Measurements from ENCODE around the gene ADIPOR1. TPM values are rescaled to one million over a fixed set of nuclear protein-coding genes. Genes with fewer than 3 reads are reported as not detected.

The ADIPOR1 gene
- total RNA-seq, 1 donor from 2014 or later: 51.4 TPM

DNA sequence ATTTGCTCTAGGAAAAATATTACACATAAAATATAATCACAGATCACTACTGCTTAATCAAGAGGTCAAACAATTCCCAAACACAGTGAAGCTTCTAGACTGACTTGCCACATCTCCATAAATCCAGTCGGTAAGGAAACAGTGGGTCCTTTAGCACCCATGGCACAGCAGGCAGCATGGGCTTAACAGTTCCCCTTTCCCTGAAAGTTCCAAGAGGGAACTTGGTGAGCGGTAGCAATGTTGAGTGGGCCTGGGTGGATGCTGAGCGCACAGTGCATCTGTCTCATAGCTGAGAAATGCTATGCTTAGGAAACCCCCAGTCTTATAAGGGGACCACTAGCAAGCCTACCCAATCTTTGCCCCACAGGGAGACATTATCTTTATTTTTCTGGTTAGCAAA is 16.7 kb upstream of the ADIPOR1 start:
- DNase-seq (ENCODE audit: low spot score in 2 of 2) (no peak), FAIRE-seq (no peak)

DNA sequence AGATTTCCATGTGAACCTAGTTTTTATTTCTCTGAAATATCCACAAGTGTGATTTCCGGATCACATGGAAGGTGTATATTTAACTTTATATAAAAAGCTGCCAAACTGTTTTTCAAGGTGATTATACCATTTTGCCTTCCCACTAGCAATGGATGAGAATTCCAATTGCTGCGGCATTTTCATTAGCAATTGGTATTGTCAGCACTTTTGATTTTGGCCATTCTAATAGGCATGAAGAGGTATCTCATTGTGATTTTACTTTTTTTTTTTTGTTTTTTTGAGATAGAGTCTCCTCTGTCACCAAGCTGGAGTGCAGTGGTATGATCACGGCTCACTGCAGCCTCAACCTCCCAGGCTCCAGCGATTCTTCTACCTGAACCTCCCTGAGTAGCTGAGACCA is 13.9 kb upstream of the ADIPOR1 start:
- DNase-seq (ENCODE audit: low spot score in 2 of 2): no peak
- no peak for FAIRE-seq

DNA sequence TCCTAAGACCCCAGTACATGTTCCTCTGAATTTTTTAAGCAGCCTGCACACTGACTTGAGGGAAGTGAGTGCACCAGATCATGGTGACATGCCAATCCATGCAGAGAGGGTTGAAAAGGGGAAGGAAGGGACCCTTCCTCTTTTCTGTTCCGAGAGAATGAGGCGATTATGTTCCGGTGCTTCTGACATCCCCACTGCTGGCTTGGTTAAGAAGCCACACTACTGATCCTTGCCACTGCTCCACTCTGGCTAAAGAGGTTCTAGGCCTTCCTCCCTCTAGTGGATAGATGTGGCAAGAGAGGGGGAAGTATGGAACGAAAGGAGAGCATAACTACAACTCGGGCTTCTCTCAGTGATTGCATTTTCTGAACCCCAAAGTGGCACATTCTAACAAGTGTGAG is 10.8 kb upstream of the ADIPOR1 start:
- FAIRE-seq (no peak), DNase-seq (ENCODE audit: low spot score in 2 of 2) (peak in 1 of 2 donors; percentile 47)

DNA sequence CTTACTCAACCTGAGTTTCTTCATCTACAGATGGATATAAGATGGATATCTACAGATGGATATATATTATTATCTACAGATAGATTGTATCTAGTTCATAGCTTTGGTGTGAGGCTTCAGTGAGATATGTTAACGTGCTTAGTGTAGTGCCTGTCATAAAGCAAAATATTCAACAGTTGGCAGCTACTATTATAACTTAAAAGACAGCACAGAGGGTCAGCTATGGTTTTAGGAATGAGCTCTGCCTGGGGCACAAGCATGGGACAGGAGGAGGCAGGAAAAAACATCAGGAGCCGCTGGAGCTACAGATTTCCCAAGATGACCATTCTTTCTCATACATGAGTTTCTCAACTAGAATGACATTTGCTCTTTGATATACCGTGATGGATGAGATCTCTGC is 10.2 kb upstream of the ADIPOR1 start:
- FAIRE-seq (no peak), DNase-seq (ENCODE audit: low spot score in 2 of 2) (no peak)

DNA sequence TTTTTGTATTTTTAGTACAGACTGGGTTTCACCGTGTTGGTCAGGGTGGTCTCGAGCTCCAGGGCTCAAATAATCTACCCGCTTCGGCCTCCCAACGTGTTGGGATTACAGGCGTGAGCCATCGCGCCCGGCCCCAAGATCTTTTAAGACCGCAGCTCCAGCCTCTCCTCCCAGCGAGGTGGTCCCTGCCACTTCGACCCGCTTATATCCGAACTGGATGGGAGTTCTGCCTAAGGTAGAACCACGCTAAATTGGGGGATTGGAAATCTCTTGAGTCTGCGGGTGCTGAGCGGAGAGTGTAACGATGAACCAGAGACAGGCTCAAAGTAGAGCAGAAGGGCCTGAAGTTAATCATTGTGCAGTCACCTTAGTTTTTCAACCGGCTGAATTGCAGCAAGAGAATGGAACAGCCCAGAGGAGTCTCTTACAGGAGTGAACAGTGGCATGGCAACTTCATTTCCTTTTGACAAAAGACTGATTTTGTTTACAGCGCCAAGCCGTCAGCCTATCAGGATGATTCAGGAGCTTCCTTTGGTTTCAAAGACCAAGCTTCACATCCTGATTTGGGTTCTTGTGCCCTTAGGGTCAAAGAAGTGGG is 9.7 kb upstream of the ADIPOR1 start:
- DNase-seq (ENCODE audit: low spot score in 2 of 2) (peak; percentile 22 to 48), FAIRE-seq (no peak)

DNA sequence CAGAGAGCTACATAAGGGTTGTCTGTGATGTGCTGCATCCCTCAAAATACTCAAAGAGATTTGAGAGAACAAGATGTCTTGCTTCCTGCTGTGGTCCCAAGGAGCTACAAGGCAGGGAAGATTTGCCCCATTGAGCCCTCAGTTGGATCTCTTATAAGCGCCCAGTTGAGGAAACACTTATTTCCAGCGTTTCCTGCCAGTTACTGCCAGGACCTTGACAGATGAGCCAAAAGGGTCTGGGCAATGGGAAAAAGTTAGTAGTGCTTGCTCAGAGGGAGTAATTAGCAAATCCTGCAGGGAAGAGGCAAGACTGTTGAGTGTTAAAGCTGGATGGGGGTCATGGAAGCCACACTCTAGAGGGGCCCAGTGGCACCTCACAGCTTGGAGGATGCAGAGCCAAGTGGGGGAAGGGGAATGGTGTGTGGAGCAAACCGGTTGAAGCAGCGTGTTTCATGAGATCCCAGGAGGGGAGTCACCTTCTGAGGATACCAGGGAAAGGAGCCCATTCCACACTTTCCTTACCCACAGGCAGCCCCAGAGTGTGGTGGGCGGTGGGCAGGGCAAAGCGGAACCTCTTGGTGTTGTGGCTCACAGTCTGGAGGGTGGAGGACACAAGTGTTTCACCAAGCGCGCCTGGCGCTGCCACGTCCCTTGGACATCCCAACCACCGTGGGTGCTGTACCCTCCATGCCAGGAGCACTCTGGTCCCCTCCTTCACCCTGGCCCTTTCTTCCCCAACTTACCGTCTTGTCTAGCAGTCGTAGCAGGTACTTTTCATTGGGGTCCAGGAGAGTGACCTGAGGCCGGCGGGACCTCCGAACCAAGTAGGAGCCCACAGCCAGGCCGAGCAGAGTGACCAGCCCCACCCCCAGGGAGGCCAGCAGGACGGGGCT is 8.1 kb upstream of the ADIPOR1 start:
- DNase-seq (ENCODE audit: low spot score in 2 of 2): no peak

DNA sequence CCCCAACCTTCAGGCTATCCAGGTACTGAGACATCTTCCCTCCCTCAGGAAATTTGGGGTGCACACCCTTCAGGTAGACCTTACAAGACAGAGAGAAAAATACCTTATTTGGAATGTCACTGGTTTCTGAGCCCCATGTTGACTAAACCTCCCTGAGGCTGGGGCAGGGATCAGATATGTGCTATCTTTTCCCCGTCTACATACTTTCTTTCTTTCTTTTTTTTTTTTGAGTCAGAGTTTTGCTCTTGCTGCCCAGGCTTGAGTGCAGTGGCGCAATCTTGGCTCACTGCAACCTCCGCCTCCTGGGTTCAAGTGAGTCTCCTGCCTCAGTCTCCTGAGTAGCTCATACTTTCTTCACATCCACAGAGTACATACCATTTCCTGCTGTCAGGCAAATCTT is 7.3 kb upstream of the ADIPOR1 start:
- FAIRE-seq (no peak), DNase-seq (ENCODE audit: low spot score in 2 of 2) (no peak)

More for the DNA sequence above, 8.1 kb upstream of the ADIPOR1 start:
- FAIRE-seq: no peak

DNA sequence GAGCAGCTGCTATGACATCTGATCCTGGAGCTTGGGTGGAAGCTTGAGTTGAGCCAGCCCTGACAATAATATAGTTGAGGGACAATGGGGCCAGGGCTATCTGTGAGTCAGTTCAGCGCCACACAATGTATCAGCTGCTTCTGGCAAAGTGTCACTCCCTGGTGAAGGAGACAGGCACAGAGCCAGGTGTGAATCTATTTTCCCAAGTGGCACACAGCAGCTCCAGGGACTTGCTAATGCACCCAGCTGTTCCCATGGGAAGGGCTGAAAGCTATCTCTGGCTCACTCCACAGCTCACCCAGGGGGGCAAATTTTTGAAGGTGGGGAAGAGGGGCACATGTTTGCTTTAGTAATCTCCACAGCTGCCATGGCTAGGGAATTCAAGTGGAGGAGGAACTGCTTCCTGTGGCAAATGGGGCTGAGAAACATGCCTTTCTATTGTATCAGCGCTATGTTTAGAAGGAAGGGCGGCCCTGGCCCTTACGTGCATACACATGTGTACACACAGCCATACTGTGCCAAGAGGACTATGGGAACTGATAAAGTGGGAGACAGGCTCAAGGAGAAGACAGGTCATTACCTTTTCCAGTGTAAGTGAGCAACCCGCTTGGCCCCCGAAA is 6.8 kb upstream of the ADIPOR1 start:
- DNase-seq (ENCODE audit: low spot score in 2 of 2): no peak
- no peak for FAIRE-seq

DNA sequence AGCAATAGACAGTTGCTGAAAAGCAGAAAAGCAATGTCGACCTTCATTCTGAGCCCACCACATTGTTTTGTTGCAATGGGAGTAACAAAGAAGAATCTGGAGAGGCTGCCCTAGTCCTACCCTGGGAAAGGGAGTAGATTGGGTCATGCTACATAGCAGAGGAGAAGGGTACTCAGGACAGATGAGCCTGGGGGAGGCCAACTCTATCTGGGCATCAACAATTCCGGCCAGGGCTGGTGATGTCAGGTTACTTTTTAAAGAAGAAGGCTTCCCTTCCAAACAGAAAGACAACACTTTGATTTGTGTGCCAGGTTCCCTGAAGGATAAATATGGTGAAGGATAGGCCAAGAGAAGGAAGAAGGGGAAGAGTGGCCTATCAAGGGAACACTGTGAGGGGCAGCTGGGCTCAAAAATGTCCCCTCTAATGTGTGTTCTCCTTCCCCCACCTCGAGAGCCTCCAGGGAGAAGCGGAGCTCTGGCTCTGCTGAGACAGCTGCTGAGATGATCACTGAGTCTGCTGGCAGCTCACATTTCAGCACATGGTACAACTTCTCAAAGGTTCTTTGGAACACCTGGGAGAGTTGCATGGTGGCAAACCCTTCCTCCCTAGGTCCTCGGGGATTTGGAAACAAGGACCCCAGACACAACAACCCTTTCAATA is 3.2 kb upstream of the ADIPOR1 start:
- no peak for FAIRE-seq

DNA sequence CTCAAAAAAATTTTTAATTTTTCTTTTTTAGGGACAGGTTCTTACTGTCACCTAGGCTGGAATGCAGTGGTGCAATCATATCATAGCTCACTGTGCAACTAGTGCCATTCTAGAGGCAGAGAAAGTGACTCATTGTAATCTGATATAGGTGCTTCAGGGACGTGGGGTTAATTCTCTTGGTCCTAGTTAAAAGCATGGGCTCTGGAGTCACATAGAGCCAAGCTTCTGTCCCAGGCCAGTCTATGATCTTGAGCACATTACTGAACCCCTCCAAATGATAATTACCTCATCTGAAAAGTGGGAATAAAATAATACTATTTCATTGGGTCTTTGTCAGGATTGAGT is 1.1 kb upstream of the ADIPOR1 start:
- FAIRE-seq: no peak
- no peak for DNase-seq (ENCODE audit: low spot score in 2 of 2)

More for the DNA sequence above, 3.2 kb upstream of the ADIPOR1 start:
- no peak for DNase-seq (ENCODE audit: low spot score in 2 of 2)

DNA sequence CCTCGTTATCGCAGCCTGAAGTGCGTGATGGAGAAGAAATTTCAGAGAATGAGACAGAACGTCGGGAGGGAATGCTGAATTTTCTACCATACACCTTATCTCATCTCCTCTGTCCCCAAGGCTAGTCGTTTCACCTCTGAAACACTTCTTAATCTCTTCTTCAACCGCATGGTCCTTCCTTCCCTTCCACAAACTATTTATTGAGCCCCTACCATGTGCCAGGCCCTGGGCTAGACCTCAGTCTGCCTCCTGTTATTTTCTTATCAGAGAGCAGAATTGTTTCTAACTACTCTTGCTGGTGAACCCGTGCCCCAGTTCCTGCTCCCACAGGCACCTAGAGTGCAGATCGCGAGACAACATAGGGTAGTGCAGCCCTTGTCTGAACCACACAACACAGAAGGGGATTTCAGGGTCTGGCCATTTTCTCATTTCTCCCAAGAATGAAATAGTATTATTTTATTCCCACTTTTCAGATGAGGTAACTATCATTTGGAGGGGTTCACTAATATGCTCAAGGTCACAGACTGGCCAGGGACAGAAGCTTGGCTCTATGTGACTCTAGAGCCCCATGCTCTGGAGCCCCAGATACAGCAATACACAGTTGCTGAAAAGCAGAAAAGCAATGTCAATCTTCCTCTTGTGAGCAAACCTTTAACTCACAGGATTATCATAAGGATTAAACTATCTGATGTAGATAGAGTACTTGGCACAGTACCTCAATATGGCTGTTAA is 598 bp upstream of the ADIPOR1 start:
- FAIRE-seq: no peak
- DNase-seq (ENCODE audit: low spot score in 2 of 2): no peak

DNA sequence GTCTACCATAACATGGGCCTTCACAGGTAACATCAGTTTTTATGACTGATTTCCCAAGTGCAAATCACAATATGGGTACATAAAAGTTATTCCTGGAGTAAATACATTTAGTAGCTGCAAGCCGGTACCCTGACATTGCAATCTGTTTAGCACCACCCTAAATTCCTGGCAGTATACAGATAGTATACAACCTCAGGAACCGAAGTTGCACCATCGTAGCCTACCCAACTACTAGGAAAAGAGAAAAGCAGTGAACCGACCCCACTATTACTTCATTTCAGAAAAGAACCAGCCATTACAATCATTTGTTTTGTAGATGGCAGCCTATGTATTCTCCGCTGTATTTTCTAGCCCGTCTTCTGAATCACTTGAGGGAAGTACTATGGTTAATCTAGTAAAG is 1.1 kb downstream of the ADIPOR1 start:
- no peak for DNase-seq (ENCODE audit: low spot score in 2 of 2)
- FAIRE-seq: no peak

DNA sequence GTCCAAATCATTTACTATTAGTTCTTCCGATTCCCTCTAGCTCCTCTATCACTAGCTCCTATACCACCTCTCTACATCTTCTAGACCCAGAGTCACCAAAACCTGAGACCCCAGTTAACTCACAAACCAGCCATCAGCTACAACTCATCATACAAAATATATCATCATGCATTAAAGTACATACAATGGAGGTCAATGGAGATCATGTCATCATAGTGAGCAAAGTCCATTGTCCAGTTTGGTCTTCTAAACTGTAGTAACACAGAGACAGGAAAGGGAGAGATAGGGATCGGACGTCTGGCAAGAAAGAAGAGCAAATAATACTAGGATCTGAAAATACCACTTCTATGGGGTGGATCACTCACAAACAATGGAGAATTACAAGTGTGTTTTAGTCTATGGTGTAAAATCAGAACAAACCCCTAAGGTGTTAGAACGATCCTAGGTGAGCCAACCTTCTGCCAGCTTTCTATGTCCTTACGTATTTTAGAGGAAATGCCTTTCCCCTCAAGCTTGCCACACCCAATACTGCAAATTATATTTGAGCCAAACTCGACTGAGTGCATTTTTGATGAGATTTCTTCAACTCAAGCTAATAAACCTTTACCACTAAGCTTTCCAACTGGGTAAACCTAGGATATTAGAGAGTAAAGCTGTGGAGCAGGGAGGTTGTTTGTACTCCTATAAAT is 3.9 kb downstream of the ADIPOR1 start:
- DNase-seq (ENCODE audit: low spot score in 2 of 2): no peak
- no peak for FAIRE-seq

DNA sequence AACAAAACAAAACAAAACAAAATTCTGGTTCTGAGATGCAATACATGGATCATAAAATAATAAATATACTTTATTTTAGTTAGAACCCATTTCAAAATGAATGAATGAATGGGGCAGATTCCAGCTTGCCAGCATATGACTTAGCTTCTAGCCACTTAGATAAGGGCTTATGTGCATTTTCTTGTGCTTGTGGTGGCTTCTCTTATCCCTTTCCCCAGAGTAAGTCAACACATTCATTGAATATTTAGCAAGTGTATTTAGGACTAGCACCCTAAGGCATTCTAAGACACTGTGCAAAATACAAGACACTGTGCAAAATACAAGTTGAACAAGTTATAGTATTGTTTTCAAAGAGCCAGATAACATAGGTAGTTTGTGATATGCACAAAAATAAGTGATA is 4.7 kb downstream of the ADIPOR1 start:
- FAIRE-seq (no peak), DNase-seq (ENCODE audit: low spot score in 2 of 2) (no peak)

DNA sequence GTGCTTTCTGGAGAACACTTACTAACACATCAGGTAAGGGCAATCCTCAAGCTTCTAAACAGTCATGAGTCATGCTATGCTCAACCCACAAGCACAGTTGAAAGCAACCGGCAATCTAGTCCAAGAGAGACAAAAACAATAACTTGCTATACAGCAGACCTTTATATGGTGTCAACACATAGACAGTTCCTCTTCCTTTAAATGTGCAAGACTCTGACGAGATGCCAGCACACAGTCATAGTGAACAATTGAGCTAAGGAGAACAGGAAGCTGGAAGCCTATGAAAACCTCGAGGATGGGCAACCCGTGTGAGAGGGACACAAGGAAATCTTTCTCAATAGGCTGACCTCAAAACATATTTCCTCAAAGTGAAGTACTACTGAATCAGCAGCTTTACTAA is 5.3 kb downstream of the ADIPOR1 start:
- DNase-seq (ENCODE audit: low spot score in 2 of 2) (peak in 1 of 2 donors; percentile 36), FAIRE-seq (no peak)

DNA sequence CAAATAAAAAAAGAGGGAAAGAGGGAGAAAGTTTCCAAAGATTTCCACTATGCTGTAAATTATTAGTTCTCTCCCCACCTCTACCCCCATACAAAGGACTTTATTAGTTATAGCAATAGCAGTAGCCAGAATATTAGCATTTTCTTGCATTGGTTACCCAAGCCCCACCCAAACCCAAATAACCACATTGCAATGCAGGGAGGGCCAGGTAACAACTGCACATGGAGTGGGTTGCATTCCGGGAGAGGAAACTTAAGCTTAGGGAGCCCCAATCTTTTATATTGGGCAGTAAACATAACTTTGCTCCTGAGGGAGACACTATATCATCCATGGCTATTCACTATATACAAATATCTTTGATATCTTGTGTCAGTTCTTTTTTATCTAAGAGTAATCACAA is 6.0 kb downstream of the ADIPOR1 start:
- FAIRE-seq: no peak
- no peak for DNase-seq (ENCODE audit: low spot score in 2 of 2)

DNA sequence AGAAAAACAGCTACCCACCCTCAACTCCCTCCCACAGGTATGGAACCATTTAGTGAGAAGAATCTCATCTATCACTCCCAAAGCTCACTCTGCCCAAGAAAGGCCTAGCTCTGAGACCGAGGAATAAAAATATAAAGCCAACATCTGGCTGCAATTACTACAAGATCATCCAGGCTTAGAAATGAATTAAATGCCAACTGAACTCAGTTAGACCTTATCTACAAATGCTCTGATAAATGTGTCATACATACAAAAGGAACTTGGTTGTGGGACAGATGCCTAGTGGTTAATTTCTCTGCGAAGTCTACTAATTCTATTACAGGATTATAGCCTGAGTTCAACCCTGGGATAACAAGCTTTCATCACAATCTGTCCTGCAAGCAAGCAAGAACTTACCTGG is 6.7 kb downstream of the ADIPOR1 start:
- DNase-seq (ENCODE audit: low spot score in 2 of 2) (no peak), FAIRE-seq (no peak)

DNA sequence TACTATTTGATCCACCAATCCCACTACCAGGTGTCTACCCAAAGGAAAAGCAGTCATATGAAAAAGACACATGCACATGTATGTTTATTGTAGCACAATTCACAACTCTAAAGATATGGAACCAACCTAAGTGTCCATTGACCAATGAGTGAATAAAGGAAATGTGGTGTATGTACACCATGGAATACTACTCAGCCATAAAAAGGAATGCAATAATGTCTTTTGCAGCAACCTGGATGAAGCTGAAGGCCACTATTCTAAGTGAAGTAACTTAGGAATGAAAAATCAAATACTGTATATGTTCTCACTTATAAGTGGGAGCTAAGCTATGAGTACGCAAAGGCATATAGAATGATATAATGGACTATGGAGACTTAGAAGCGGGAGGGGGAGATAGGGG is 12.6 kb downstream of the ADIPOR1 start:
- no peak for DNase-seq (ENCODE audit: low spot score in 2 of 2)
- FAIRE-seq: no peak

DNA sequence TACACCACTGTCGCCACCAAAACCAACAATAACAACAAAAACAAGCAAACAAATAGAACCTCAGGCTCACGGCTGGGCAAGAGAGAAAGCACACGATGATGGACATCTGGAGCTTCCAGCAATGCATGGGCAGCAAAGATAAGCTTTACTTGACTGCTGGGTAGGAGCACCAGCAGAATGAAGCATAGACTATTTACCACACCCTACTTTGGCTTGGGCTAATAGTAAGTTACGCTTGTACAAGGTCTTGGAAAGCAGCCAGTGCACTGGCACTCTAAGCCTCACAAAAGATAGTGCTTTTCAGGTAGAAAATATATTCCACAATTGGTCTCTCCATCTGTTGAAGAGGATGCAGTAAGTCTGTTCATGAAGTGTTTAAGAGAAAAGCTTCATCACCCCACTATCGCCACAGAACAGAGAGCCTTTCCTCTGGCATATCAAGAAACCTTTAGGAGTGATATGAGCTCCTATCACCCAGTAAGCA is 13.6 kb downstream of the ADIPOR1 start:
- DNase-seq (ENCODE audit: low spot score in 2 of 2) (no peak), FAIRE-seq (no peak)

DNA sequence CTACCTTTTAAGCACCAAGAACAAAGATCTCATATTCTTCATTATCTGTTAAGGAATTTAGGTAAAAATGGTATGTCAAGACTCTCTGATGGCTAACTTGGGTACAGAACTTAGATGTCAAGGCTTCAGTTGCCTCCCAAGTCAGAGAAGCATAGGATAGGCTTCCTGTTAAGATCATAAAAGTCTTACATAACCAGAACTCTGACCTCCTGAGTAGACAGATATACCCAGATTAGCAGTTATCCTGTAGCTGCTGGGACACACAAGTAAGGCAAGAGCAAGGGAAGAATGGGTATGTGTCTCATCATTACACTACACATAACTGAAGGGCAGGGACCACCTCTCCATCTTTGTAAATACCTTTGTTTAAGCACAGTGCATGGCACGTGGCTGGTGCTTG is 15.7 kb downstream of the ADIPOR1 start:
- FAIRE-seq: no peak
- no peak for DNase-seq (ENCODE audit: low spot score in 2 of 2)

Measured in frontal cortex (tissue), 4 donors.